Measurements from ENCODE around the gene ALKBH1.

- no peak for TF ChIP-seq POLR2A (IDR thresholded peaks at IDR 0.05)
- TF ChIP-seq CTCF (IDR thresholded peaks at IDR 0.05): no peak
Observed at GRCh38 chr14:77752799-77753516, 45.1 kb upstream of the ALKBH1 start.
